ENCODE measurements around the gene NEIL1. TPM values are rescaled to one million over a fixed set of nuclear protein-coding genes. Genes with fewer than 3 reads are reported as not detected.

The NEIL1 gene
- total RNA-seq, 4 donors from 2014 or later: 25.2 to 71.9 (median 48.8) TPM

DNA sequence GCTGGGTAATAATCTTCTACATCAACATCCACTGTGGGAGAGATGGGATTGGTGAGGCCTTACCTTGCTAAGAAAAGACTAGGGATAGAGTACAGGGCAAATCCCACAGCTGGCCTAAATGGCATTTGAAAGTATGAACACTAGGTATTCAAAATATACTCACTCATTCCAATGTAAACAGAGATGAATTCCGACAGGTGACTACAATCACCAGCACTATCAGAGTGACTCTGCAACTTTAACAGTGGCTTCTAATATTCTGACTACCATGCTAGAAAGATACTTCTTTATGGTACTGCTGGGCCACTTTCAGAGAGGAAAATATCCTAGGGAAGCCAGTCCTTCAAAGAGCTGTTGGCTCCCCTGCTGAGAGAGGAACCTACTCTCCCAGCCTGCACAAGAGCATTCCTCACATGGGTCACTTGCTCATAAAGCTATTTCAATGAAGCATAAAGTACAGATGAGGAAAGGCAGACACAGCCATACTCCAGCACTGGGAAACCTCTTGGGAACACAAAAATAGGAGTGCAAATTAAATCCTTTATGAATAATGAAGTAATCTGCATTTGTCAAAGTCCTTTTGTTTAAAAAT is 43.0 kb downstream of the NEIL1 start:
- WGBS, 2 donors: 41 to 56% methylated on average over 1 of the region's 1 CpG
- TF ChIP-seq POLR2A (IDR thresholded peaks at IDR 0.05): peak in 1 of 2 donors; percentile 49
- no peak for TF ChIP-seq CTCF (IDR thresholded peaks at IDR 0.05)
- Histone ChIP-seq H3K9me3 (no peaks in the 10 kb centered on the region), H3K27me3 (no peaks in the 10 kb centered on the region), H3K27ac (peak overlapping the region; percentile 62 to 90 (median 89)), H3K4me1 (peaks cover 32 to 66% of the 10 kb centered on the region in 2 donors), H3K36me3 (peaks cover 28 to 29% of the 10 kb centered on the region in 2 donors), H3K4me3 (replicated peaks in 1 of 3) (no peak overlapping the region)
- peak; percentile 72 to 77 for DNase-seq
- intact Hi-C loops (cut with DNase I): no loop called here

- WGBS, 2 donors: 96 to 97% methylated on average over 2 of the region's 2 CpGs
- intact Hi-C loops (cut with DNase I): no loop called here
Measured at GRCh38 chr15:75397494-75397893, 50.7 kb downstream of the NEIL1 start.

DNA sequence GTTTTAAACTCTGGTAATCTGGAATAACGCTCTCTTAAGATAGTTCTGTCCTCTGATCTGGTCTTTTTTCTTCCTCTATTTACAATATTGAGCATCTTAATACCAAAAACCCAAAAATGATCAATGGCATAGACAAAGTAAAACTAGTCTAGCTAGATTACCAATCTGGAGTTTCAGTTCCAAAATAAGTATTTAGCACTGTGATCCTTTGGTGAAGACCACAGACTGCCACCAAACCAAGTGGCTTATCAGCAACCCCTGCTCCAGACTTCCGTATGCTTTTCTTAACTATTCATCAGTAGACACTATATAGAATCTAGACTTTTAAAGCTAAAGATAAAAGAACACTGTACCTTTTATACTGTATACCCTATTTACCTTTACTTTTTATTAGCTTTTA is 57.1 kb downstream of the NEIL1 start:
- H3K36me3 ChIP-seq: peaks cover 49 to 60% of the 10 kb centered on the region in 2 donors
- TF ChIP-seq CTCF (IDR thresholded peaks at IDR 0.05): no peak
- no peak for TF ChIP-seq POLR2A (IDR thresholded peaks at IDR 0.05)
- intact Hi-C loops (cut with DNase I): no loop called here
- 96 to 97% methylated on average over 2 of the region's 2 CpGs for WGBS, 2 donors
- H3K4me1 ChIP-seq: no peaks in the 10 kb centered on the region
- no peaks in the 10 kb centered on the region for H3K27me3 ChIP-seq
- no peak for DNase-seq
- H3K9me3 ChIP-seq: no peaks in the 10 kb centered on the region
- H3K27ac ChIP-seq: no peak overlapping the region
- no peak overlapping the region for H3K4me3 ChIP-seq (replicated peaks in 1 of 3)

More at GRCh38 chr15:75397494-75397893, 50.7 kb downstream of the NEIL1 start:
- no peaks in the 10 kb centered on the region for H3K27me3 ChIP-seq
- no peaks in the 10 kb centered on the region for H3K9me3 ChIP-seq
- H3K4me3 ChIP-seq (replicated peaks in 1 of 3): no peak overlapping the region
- TF ChIP-seq CTCF (IDR thresholded peaks at IDR 0.05) (no peak), POLR2A (IDR thresholded peaks at IDR 0.05) (no peak)
- DNase-seq: no peak
- no peak overlapping the region for H3K27ac ChIP-seq
- peaks cover 49 to 50% of the 10 kb centered on the region in 2 donors for H3K36me3 ChIP-seq
- H3K4me1 ChIP-seq: peaks cover 0 to 11% of the 10 kb centered on the region in 2 donors

MicroRNAs encoded within 50 kb of the gene (microRNA counts, 767-probe panel; counts per million panel counts)
- microRNA hsa-miR-631: 0 counts per million in 2 donors

Small RNA genes within 50 kb of the gene (microRNA-seq; reads per million reads assigned to microRNA genes)
- gene MIR631: not detected

Other genes with a start within 250 kb of the NEIL1 start
- gene C15orf39, start 145.2 kb upstream of the NEIL1 start, total RNA-seq: 10 to 100 TPM; 10.6 to 18.3 (median 16.7) TPM
- not detected for gene GOLGA6C, start 88.7 kb upstream of the NEIL1 start, total RNA-seq
- gene GOLGA6D, start 64.2 kb upstream of the NEIL1 start, total RNA-seq: not detected
- 10 to 100 TPM; 58.1 to 83.6 (median 61.1) TPM for gene COMMD4, start 11.0 kb upstream of the NEIL1 start, total RNA-seq
- 100 to 1,000 TPM; 200 to 357 (median 226) TPM for gene MAN2C1, start 21.6 kb downstream of the NEIL1 start, total RNA-seq
- 100 to 1,000 TPM in 1 of 4 donors, 10 to 100 TPM in 3; 51.4 to 146 (median 84.2) TPM for gene SIN3A, start 104.7 kb downstream of the NEIL1 start, total RNA-seq
- gene PTPN9, start 232.3 kb downstream of the NEIL1 start, total RNA-seq: 10 to 100 TPM; 66.4 to 83.5 (median 73.6) TPM

Data from thyroid gland (tissue), 4 donors.